ENCODE data around the gene DARS1. TPM values are rescaled to one million over a fixed set of nuclear protein-coding genes. Genes with fewer than 3 reads are reported as not detected.

DARS1 gene
- polyA plus RNA-seq, 1 of the 3 experiments (the other 2 are of a cell fraction) = 52.2 TPM

DNA sequence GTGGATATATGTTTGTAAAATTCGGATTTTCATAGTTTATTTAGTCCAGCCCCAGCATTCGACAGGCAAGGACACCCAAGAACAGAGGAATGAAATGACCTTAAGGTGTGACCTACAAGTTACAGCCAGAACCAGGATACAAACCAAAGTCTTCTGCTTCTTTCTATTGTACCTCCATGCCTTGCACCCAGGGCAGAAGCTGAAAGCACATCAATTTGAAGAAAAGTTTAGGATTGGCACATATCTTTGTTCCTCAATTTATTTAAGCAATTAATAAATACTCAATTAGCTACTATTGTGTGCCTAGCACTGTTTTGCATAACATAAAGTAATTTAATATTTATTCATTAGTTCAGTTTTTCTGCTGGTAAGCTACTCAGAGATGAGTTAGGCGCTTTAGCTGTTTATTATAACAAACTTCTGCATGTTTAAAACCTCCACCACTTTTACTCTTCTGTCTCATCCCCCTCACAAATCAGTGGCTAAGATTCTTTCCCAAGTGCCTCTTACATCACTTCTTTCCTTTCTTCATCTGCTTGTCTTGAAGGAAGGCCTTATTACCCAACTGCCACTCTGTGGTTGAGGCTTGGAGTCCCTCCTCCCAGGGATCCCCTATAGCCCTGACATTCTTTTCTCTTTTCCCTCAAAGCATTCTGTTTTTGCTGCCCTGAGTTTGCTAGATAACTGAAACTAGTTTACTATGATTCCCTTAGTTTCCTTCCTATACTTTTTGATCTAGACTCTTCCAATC lies 37.1 kb upstream of the DARS1 start:
- Histone ChIP-seq H3K4me2 (no peak overlapping the region), H4K20me1 (ENCODE audit: insufficient read depth) (no peaks in the 10 kb centered on the region), H2AFZ (ENCODE audit: low read depth) (no peak overlapping the region), H3K4me1 (ENCODE audit: control insufficient read depth in 1 of 2, insufficient read depth in 2 of 2, low read depth in 1 of 2, low read length in 1 of 2) (peaks cover 0 to 4% of the 10 kb centered on the region in 2 experiments; a peak in 1 of 4 replicates), H3K27me3 (ENCODE audit: insufficient read depth) (no peaks in the 10 kb centered on the region), H3K79me2 (ENCODE audit: insufficient read depth) (no peaks in the 10 kb centered on the region), H3K27ac (ENCODE audit: low read depth in 2 of 2, low read length in 1 of 2) (no peak overlapping the region), H3K4me3 (ENCODE audit: low read depth in 2 of 2, low read length in 1 of 2) (no peak overlapping the region), H3K9ac (no peak overlapping the region), H3K9me2 (no peaks in the 10 kb centered on the region), H3K36me3 (replicated peaks in 1 of 2; ENCODE audit: control insufficient read depth in 1 of 2, insufficient read depth in 2 of 2, low read length in 1 of 2) (no peaks in the 10 kb centered on the region), H3F3A (replicated peaks; ENCODE audit: insufficient read depth) (no peaks in the 10 kb centered on the region), H3K9me3 (no peaks in the 10 kb centered on the region)
- WGBS (ENCODE audit: low lambda C conversion rate) = 38% methylated on average over 3 of the region's 3 CpGs
- no peak for DNase-seq
- ChIA-PET POLR2A (no interaction called here), CTCF (interaction anchor here (0.9 to 1.6 kb wide), 4 partner anchors 17 to 108 kb away, joined by 3 to 4 read pairs (median 3); no protein-coding TSS in a partner anchor)
- TF ChIP-seq RCOR1 (IDR thresholded peaks at IDR 0.05; ENCODE audit: low read length) = no peak
- no peak for TF ChIP-seq GABPA (IDR thresholded peaks at IDR 0.05; ENCODE audit: low read depth)
- no peak for TF ChIP-seq TCF12 (IDR thresholded peaks at IDR 0.05)
- no peak for TF ChIP-seq MEF2A (IDR thresholded peaks at IDR 0.05; ENCODE audit: borderline replicate concordance, low read depth)
- TF ChIP-seq TAF1 (IDR thresholded peaks at IDR 0.05; ENCODE audit: borderline replicate concordance, low read depth, low read length) = no peak

- POLR2A ChIA-PET = no interaction called here
- CTCF ChIA-PET = interaction anchor here (0.7 to 1.6 kb wide), 5 partner anchors 16 to 107 kb away, joined by 3 to 4 read pairs (median 3); no protein-coding TSS in a partner anchor
- WGBS (ENCODE audit: low lambda C conversion rate) = 70% methylated on average over 4 of the region's 4 CpGs
- Histone ChIP-seq H3F3A (replicated peaks; ENCODE audit: insufficient read depth) (no peaks in the 10 kb centered on the region), H4K20me1 (ENCODE audit: insufficient read depth) (no peaks in the 10 kb centered on the region), H3K79me2 (ENCODE audit: insufficient read depth) (no peaks in the 10 kb centered on the region), H2AFZ (ENCODE audit: low read depth) (no peak overlapping the region), H3K36me3 (replicated peaks in 1 of 2; ENCODE audit: control insufficient read depth in 1 of 2, insufficient read depth in 2 of 2, low read length in 1 of 2) (no peaks in the 10 kb centered on the region), H3K9ac (no peak overlapping the region), H3K9me3 (no peaks in the 10 kb centered on the region), H3K4me3 (ENCODE audit: low read depth in 2 of 2, low read length in 1 of 2) (no peak overlapping the region), H3K27ac (ENCODE audit: low read depth in 2 of 2, low read length in 1 of 2) (no peak overlapping the region), H3K27me3 (ENCODE audit: insufficient read depth) (no peaks in the 10 kb centered on the region), H3K9me2 (no peaks in the 10 kb centered on the region), H3K4me1 (ENCODE audit: control insufficient read depth in 1 of 2, insufficient read depth in 2 of 2, low read depth in 1 of 2, low read length in 1 of 2) (peaks cover 0 to 4% of the 10 kb centered on the region in 2 experiments; a peak in 1 of 4 replicates), H3K4me2 (no peak overlapping the region)
- TF ChIP-seq, protein P1, sequence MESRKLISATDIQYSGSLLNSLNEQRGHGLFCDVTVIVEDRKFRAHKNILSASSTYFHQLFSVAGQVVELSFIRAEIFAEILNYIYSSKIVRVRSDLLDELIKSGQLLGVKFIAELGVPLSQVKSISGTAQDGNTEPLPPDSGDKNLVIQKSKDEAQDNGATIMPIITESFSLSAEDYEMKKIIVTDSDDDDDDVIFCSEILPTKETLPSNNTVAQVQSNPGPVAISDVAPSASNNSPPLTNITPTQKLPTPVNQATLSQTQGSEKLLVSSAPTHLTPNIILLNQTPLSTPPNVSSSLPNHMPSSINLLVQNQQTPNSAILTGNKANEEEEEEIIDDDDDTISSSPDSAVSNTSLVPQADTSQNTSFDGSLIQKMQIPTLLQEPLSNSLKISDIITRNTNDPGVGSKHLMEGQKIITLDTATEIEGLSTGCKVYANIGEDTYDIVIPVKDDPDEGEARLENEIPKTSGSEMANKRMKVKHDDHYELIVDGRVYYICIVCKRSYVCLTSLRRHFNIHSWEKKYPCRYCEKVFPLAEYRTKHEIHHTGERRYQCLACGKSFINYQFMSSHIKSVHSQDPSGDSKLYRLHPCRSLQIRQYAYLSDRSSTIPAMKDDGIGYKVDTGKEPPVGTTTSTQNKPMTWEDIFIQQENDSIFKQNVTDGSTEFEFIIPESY (IDR thresholded peaks at IDR 0.05; ENCODE audit: borderline replicate concordance, low read depth) = no peak
- TF ChIP-seq EP300 (IDR thresholded peaks at IDR 0.05; ENCODE audit: borderline replicate concordance in 1 of 2, low read depth in 1 of 2, low read length in 1 of 2) (no peak), FOXM1 (IDR thresholded peaks at IDR 0.05; ENCODE audit: low read depth) (no peak)
- no peak for DNase-seq
Measured at GRCh38 chr2:136021976-136022375, 36.5 kb upstream of the DARS1 start.

GRCh38 chr2:136021406-136021805 lies 36.0 kb upstream of the DARS1 start:
- no peak for DNase-seq
- ChIA-PET CTCF (interaction anchor here (0.7 to 1.2 kb wide), 3 partner anchors 16 to 97 kb away, joined by 3 read pairs; no protein-coding TSS in a partner anchor), POLR2A (no interaction called here)
- Histone ChIP-seq H3K4me3 (ENCODE audit: low read depth in 2 of 2, low read length in 1 of 2) (no peak overlapping the region), H3K36me3 (replicated peaks in 1 of 2; ENCODE audit: control insufficient read depth in 1 of 2, insufficient read depth in 2 of 2, low read length in 1 of 2) (no peaks in the 10 kb centered on the region), H3K4me2 (no peak overlapping the region), H3K9me2 (no peaks in the 10 kb centered on the region), H3K27ac (ENCODE audit: low read depth in 2 of 2, low read length in 1 of 2) (no peak overlapping the region), H3K9me3 (no peaks in the 10 kb centered on the region), H2AFZ (ENCODE audit: low read depth) (no peak overlapping the region), H3K27me3 (ENCODE audit: insufficient read depth) (no peaks in the 10 kb centered on the region), H3K4me1 (ENCODE audit: control insufficient read depth in 1 of 2, insufficient read depth in 2 of 2, low read depth in 1 of 2, low read length in 1 of 2) (peaks cover 0 to 4% of the 10 kb centered on the region in 2 experiments; a peak in 2 of 4 replicates), H3F3A (replicated peaks; ENCODE audit: insufficient read depth) (no peaks in the 10 kb centered on the region), H3K79me2 (ENCODE audit: insufficient read depth) (no peaks in the 10 kb centered on the region), H4K20me1 (ENCODE audit: insufficient read depth) (no peaks in the 10 kb centered on the region), H3K9ac (no peak overlapping the region)
- TF ChIP-seq TCF12 (IDR thresholded peaks at IDR 0.05) (no peak), CHD2 (IDR thresholded peaks at IDR 0.05; ENCODE audit: low read length, partially characterized antibody) (no peak), MEF2A (IDR thresholded peaks at IDR 0.05; ENCODE audit: borderline replicate concordance, low read depth) (no peak), USF2 (IDR thresholded peaks at IDR 0.05; ENCODE audit: borderline replicate concordance, low read depth, low read length) (no peak), NRF1 (IDR thresholded peaks at IDR 0.05; ENCODE audit: low read depth, low read length) (no peak), TEAD4 (IDR thresholded peaks at IDR 0.05; ENCODE audit: borderline replicate concordance, insufficient read depth) (no peak), ELF1 (IDR thresholded peaks at IDR 0.05) (no peak), GABPA (IDR thresholded peaks at IDR 0.05; ENCODE audit: low read depth) (no peak), GATA2 (CRISPR knock-in tag; IDR thresholded peaks at IDR 0.05) (no peak)
- 35% methylated on average over 2 of the region's 2 CpGs for WGBS (ENCODE audit: low lambda C conversion rate)

All from SK-N-SH (cell line).